Measurements from ENCODE around the gene MS4A18.

MS4A18 gene

GRCh38 chr11:60790726-60791125 is 66.2 kb downstream of the MS4A18 start:
- ATAC-seq = no peak

GRCh38 chr11:60791153-60791933 is 66.8 kb downstream of the MS4A18 start:
- ATAC-seq = no peak

GRCh38 chr11:60792521-60792920 is 68.0 kb downstream of the MS4A18 start:
- ATAC-seq = no peak

All from activated CD4-positive, CD25-positive, alpha-beta regulatory T cell treated with anti-CD3 and anti-CD28 coated beads, Interleukin-2, amount 50 U/mL, for 24 hours (primary cell).